ENCODE measurements around the gene TRIM44.

TRIM44 gene

GRCh38 chr11:35750315-35750714 is 87.7 kb downstream of the TRIM44 start:
- H3K27ac ChIP-seq (ENCODE audit: low read depth, low read length): no peak overlapping the region
- no peak overlapping the region for H3K4me2 ChIP-seq (ENCODE audit: low read length)
- no peak overlapping the region for H3K4me3 ChIP-seq (ENCODE audit: low read length)
- H4K20me1 ChIP-seq (ENCODE audit: control insufficient read depth, insufficient read depth, low read depth, low read length): no peaks in the 10 kb centered on the region
- no peaks in the 10 kb centered on the region for H3F3A ChIP-seq (ENCODE audit: control insufficient read depth, insufficient read depth)
- no peaks in the 10 kb centered on the region for H3K79me2 ChIP-seq (ENCODE audit: control insufficient read depth, low read length)
- no peaks in the 10 kb centered on the region for H3K36me3 ChIP-seq (ENCODE audit: control insufficient read depth, low read length)
- TF ChIP-seq, protein P1, sequence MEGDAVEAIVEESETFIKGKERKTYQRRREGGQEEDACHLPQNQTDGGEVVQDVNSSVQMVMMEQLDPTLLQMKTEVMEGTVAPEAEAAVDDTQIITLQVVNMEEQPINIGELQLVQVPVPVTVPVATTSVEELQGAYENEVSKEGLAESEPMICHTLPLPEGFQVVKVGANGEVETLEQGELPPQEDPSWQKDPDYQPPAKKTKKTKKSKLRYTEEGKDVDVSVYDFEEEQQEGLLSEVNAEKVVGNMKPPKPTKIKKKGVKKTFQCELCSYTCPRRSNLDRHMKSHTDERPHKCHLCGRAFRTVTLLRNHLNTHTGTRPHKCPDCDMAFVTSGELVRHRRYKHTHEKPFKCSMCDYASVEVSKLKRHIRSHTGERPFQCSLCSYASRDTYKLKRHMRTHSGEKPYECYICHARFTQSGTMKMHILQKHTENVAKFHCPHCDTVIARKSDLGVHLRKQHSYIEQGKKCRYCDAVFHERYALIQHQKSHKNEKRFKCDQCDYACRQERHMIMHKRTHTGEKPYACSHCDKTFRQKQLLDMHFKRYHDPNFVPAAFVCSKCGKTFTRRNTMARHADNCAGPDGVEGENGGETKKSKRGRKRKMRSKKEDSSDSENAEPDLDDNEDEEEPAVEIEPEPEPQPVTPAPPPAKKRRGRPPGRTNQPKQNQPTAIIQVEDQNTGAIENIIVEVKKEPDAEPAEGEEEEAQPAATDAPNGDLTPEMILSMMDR (IDR thresholded peaks at IDR 0.05; ENCODE audit: low read depth, low read length, poor library complexity, severe bottlenecking): no peak
- no peak for TF ChIP-seq EZH2phosphoT487 (IDR thresholded peaks at IDR 0.05; ENCODE audit: borderline replicate concordance, low read length)
- H3K4me1 ChIP-seq (ENCODE audit: control insufficient read depth, low read length): no peaks in the 10 kb centered on the region
- H3K27me3 ChIP-seq (ENCODE audit: control insufficient read depth, low read length): no peaks in the 10 kb centered on the region
- no peaks in the 10 kb centered on the region for H3K9me3 ChIP-seq (ENCODE audit: control insufficient read depth, insufficient read depth, low read length)
- H3K9me2 ChIP-seq (replicated peaks; ENCODE audit: control insufficient read depth, low read length): no peaks in the 10 kb centered on the region

DNA sequence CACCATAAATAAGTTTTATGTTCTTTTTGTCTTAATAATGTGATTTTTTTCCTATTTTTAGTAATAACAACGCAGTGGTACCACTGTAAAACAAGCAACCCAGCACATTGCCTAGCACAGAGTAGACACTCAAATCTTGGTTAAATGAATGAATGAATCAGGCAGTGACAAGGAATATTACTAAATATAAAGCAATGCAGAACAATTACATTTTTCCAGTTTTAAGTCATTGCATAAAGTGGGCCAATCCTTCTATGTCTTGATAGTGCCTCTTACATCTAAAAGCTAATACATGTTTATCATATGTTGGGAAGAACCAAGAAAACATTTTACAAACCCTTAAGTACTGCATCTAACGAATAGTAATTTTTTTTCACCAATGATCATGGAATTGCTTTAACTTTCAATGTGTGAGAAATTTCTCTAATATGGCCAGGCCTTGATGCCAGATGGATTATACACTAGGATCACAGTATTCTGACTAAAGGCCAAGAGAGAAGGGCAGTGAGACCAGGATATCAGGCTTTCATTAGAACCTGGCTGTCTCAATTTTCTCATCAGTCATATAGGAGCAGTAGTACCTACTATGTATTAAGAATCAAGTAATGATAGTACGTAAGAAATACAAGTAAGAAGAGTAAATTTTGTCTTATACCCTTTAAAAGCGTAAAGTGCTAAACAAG is 88.5 kb downstream of the TRIM44 start:
- no peaks in the 10 kb centered on the region for H3K36me3 ChIP-seq (ENCODE audit: control insufficient read depth, low read length)
- TF ChIP-seq, protein P1 (IDR thresholded peaks at IDR 0.05; ENCODE audit: low read depth, low read length, poor library complexity, severe bottlenecking): no peak
- TF ChIP-seq EZH2phosphoT487 (IDR thresholded peaks at IDR 0.05; ENCODE audit: borderline replicate concordance, low read length): no peak
- no peaks in the 10 kb centered on the region for H3K27me3 ChIP-seq (ENCODE audit: control insufficient read depth, low read length)
- no peaks in the 10 kb centered on the region for H3K9me3 ChIP-seq (ENCODE audit: control insufficient read depth, insufficient read depth, low read length)
- no peak overlapping the region for H3K4me2 ChIP-seq (ENCODE audit: low read length)
- no peaks in the 10 kb centered on the region for H3K4me1 ChIP-seq (ENCODE audit: control insufficient read depth, low read length)
- H3K4me3 ChIP-seq (ENCODE audit: low read length): no peak overlapping the region
- H3K27ac ChIP-seq (ENCODE audit: low read depth, low read length): no peak overlapping the region
- no peaks in the 10 kb centered on the region for H4K20me1 ChIP-seq (ENCODE audit: control insufficient read depth, insufficient read depth, low read depth, low read length)
- no peaks in the 10 kb centered on the region for H3K9me2 ChIP-seq (replicated peaks; ENCODE audit: control insufficient read depth, low read length)
- H3F3A ChIP-seq (ENCODE audit: control insufficient read depth, insufficient read depth): no peaks in the 10 kb centered on the region
- H3K79me2 ChIP-seq (ENCODE audit: control insufficient read depth, low read length): no peaks in the 10 kb centered on the region

- H3K9me2 ChIP-seq (replicated peaks; ENCODE audit: control insufficient read depth, low read length): no peaks in the 10 kb centered on the region
- no peaks in the 10 kb centered on the region for H3K27me3 ChIP-seq (ENCODE audit: control insufficient read depth, low read length)
- no peaks in the 10 kb centered on the region for H3K9me3 ChIP-seq (ENCODE audit: control insufficient read depth, insufficient read depth, low read length)
- no peak overlapping the region for H3K4me3 ChIP-seq (ENCODE audit: low read length)
- H3K27ac ChIP-seq (ENCODE audit: low read depth, low read length): no peak overlapping the region
- no peaks in the 10 kb centered on the region for H3F3A ChIP-seq (ENCODE audit: control insufficient read depth, insufficient read depth)
- H4K20me1 ChIP-seq (ENCODE audit: control insufficient read depth, insufficient read depth, low read depth, low read length): no peaks in the 10 kb centered on the region
- H3K4me1 ChIP-seq (ENCODE audit: control insufficient read depth, low read length): no peaks in the 10 kb centered on the region
- H3K79me2 ChIP-seq (ENCODE audit: control insufficient read depth, low read length): no peaks in the 10 kb centered on the region
- no peaks in the 10 kb centered on the region for H3K36me3 ChIP-seq (ENCODE audit: control insufficient read depth, low read length)
- TF ChIP-seq EZH2phosphoT487 (IDR thresholded peaks at IDR 0.05; ENCODE audit: borderline replicate concordance, low read length): no peak
- TF ChIP-seq, protein P1 (IDR thresholded peaks at IDR 0.05; ENCODE audit: low read depth, low read length, poor library complexity, severe bottlenecking): no peak
- H3K4me2 ChIP-seq (ENCODE audit: low read length): no peak overlapping the region
Measured at GRCh38 chr11:35751664-35752061, 89.1 kb downstream of the TRIM44 start.
